Glutamatergic neuron (in vitro differentiated cells): ENCODE data around the gene C12orf54. TPM values are rescaled to one million over a fixed set of nuclear protein-coding genes. Genes with fewer than 3 reads are reported as not detected.

Source experiments
- total RNA-seq: library from RNA; stranded (reverse); fragmentation: NEBNext Ultra II Directional; extraction: Animal tissue kit (Norgen Biotek cat#: 25700); gene quantifications from one replicate; pipeline ENCODE4 v1.2.1, GENCODE V29; 2021; ENCODE audit not compliant: unreplicated experiment

The C12orf54 gene
- total RNA-seq, 1 donor from 2014 or later, result not detected

Other genes with a start within 250 kb of the C12orf54 start
- gene ZNF641, start 131.6 kb upstream of the C12orf54 start, total RNA-seq, result 21.7 TPM
- gene ANP32D, start 9.9 kb upstream of the C12orf54 start, total RNA-seq, result not detected
- not detected for gene OR8S1, start 43.1 kb downstream of the C12orf54 start, total RNA-seq
- gene LALBA, start 87.5 kb downstream of the C12orf54 start, total RNA-seq, result not detected
- gene KANSL2, start 199.7 kb downstream of the C12orf54 start, total RNA-seq, result 48.9 TPM
- gene CCNT1, start 234.2 kb downstream of the C12orf54 start, total RNA-seq, result 42.5 TPM